ENCODE results near the gene CHIT1.

- TF ChIP-seq EZH2 (IDR thresholded peaks at IDR 0.05; ENCODE audit: borderline replicate concordance, insufficient read depth, low read length, poor library complexity, severe bottlenecking) = no peak
- no peak for TF ChIP-seq CTCF (IDR thresholded peaks at IDR 0.05; ENCODE audit: poor library complexity, severe bottlenecking)
- TF ChIP-seq POLR2AphosphoS5 (IDR thresholded peaks at IDR 0.05) = no peak
- TF ChIP-seq RAD21 (conservative IDR thresholded peaks at IDR 0.05) = no peak
- no peak for TF ChIP-seq EP300 (conservative IDR thresholded peaks at IDR 0.05; ENCODE audit: poor library complexity, severe bottlenecking)
- no peak for TF ChIP-seq MXI1 (conservative IDR thresholded peaks at IDR 0.05; ENCODE audit: poor library complexity, severe bottlenecking)
- TF ChIP-seq TAF1 (IDR thresholded peaks at IDR 0.05; ENCODE audit: low read depth) = no peak
- no peak for TF ChIP-seq REST (IDR thresholded peaks at IDR 0.05; ENCODE audit: borderline replicate concordance)
- no peak for TF ChIP-seq SMC3 (conservative IDR thresholded peaks at IDR 0.05; ENCODE audit: poor library complexity)
Measured at GRCh38 chr1:203199816-203200571, 29.5 kb downstream of the CHIT1 start.
